Measurements from ENCODE around the gene LLGL1.
A peak's percentile ranks its signal among the peaks of the same experiment; 100 is the strongest.
"Not testable (repeated sequence)": the region's sequence is repeated elsewhere in the genome, so short reads cannot be mapped to it uniquely, and the experiment has no call there.

Gene LLGL1

GRCh38 chr17:18194394-18194793 lies 31.0 kb upstream of the LLGL1 start:
- DNase-seq (ENCODE audit: low read depth, low spot score): no peak

- no peak for DNase-seq (ENCODE audit: low read depth, low spot score)
Measured at GRCh38 chr17:18194804-18195203, 30.6 kb upstream of the LLGL1 start.

GRCh38 chr17:18195246-18195645 lies 30.2 kb upstream of the LLGL1 start:
- no peak for DNase-seq (ENCODE audit: low read depth, low spot score)

- no peak for DNase-seq (ENCODE audit: low read depth, low spot score)
Measured at GRCh38 chr17:18197535-18198194, 27.8 kb upstream of the LLGL1 start.

GRCh38 chr17:18198530-18198929 lies 26.9 kb upstream of the LLGL1 start:
- DNase-seq (ENCODE audit: low read depth, low spot score): no peak

- no peak for DNase-seq (ENCODE audit: low read depth, low spot score)
Measured at GRCh38 chr17:18201108-18201507, 24.3 kb upstream of the LLGL1 start.

GRCh38 chr17:18203308-18203707 lies 22.1 kb upstream of the LLGL1 start:
- peak; percentile 70 for DNase-seq (ENCODE audit: low read depth, low spot score)

- no peak for DNase-seq (ENCODE audit: low read depth, low spot score)
Measured at GRCh38 chr17:18205861-18206260, 19.6 kb upstream of the LLGL1 start.

GRCh38 chr17:18206962-18207361 lies 18.5 kb upstream of the LLGL1 start:
- no peak for DNase-seq (ENCODE audit: low read depth, low spot score)

GRCh38 chr17:18208092-18208491 lies 17.3 kb upstream of the LLGL1 start:
- DNase-seq (ENCODE audit: low read depth, low spot score): no peak

GRCh38 chr17:18213666-18214270 lies 11.7 kb upstream of the LLGL1 start:
- no peak for DNase-seq (ENCODE audit: low read depth, low spot score)

- DNase-seq (ENCODE audit: low read depth, low spot score): not testable (repeated sequence)
Measured at GRCh38 chr17:18216906-18217305, 8.5 kb upstream of the LLGL1 start.

GRCh38 chr17:18217412-18218015 lies 7.9 kb upstream of the LLGL1 start:
- DNase-seq (ENCODE audit: low read depth, low spot score): peak; percentile 87

GRCh38 chr17:18218756-18219415 lies 6.5 kb upstream of the LLGL1 start:
- DNase-seq (ENCODE audit: low read depth, low spot score): no peak

- DNase-seq (ENCODE audit: low read depth, low spot score): no peak
Measured at GRCh38 chr17:18224053-18224386, 1.4 kb upstream of the LLGL1 start.

GRCh38 chr17:18224387-18225120 lies 881 bp upstream of the LLGL1 start:
- DNase-seq (ENCODE audit: low read depth, low spot score): peak; percentile 98

- peak; percentile 27 for DNase-seq (ENCODE audit: low read depth, low spot score)
Measured at GRCh38 chr17:18225642-18226283, 328 bp downstream of the LLGL1 start.

GRCh38 chr17:18226284-18226945 lies 980 bp downstream of the LLGL1 start:
- DNase-seq (ENCODE audit: low read depth, low spot score): no peak

- DNase-seq (ENCODE audit: low read depth, low spot score): no peak
Measured at GRCh38 chr17:18227635-18228034, 2.2 kb downstream of the LLGL1 start.

GRCh38 chr17:18228176-18228682 lies 2.8 kb downstream of the LLGL1 start:
- DNase-seq (ENCODE audit: low read depth, low spot score): no peak

GRCh38 chr17:18229254-18229653 lies 3.8 kb downstream of the LLGL1 start:
- DNase-seq (ENCODE audit: low read depth, low spot score): no peak
